Epidermal melanocyte (primary cell): Measurements from ENCODE around the gene HSPA12A.

Experiments used
- DNase-seq: peaks from one replicate; pipeline ENCODE4 v3.0.0; 2011; ENCODE audit warnings: low spot score; ENCODE audit not compliant: insufficient read length

The HSPA12A gene

DNA sequence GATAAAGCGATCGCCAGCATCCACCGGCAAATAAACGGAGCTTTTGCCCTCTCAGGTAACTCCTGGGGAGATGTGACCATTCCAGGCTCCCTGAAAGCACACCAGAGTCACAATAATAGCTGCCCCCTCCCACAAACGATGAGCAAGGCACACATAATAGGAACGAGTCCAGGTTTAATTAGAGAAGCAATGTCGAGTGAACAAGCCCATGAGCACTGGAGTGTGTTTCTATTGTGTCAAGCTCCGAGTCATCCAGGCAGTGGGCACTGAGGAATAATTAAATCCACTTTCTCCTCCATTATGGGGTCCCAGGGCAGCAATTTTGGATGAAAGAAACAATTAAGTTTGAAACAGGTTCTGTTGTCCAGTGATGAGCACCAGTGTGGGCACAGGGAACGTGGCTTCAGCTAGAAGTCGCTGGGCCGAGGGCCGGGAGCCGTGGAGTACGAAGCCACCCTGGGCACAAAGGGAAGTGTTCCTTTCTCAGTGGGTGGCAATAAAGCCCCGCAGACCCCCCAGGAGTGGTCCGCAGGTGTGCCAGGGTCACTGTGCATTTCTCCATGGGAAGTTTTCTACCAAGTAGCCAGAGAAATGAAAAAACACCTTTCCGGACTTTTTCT, 109.7 kb downstream of the HSPA12A start:
- no peak for DNase-seq

- no peak for DNase-seq
These were observed 110.5 kb downstream of the HSPA12A start for GRCh38 chr10:116631871-116632295.

DNA sequence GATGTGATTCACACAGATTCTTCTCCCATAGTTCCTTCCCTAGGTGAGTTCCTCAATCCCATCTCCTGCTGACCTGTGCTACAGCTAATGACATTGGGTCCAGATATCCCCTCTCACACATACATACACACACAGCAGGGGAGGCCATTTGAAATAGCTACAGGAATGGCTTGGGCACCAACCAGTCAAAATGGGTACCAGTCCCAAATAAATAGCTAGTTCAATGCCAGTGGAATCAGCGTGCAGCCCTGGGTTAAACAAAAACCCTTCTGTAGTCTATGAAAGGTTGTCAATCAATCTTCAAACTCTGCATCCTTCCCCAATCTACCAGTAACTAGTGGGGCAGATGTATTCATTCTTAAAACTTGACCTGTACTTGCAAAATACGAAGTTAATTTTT, 112.3 kb downstream of the HSPA12A start:
- no peak for DNase-seq

DNA sequence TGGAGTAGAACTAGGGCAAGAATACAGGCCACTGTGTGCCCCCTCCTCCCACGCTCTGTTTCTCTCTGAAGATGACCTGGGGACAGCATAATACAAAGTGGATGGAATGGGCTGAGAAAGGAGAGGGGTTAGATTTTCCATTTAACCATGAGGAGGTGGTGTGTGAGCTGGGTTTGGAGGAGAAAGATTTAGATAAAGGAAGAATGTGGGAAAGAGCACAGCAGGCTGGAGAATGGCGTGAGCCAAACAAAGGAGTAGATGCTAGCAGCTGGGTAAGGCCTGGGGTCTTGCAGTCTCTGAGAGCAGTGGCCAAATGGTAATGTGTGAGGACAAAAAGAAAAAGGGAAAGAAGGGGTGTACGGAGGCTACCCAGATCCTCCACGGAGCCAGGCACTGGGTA, 113.0 kb downstream of the HSPA12A start:
- DNase-seq: no peak

GRCh38 chr10:116627386-116627933, 114.9 kb downstream of the HSPA12A start:
- no peak for DNase-seq

GRCh38 chr10:116626815-116627214, 115.6 kb downstream of the HSPA12A start:
- DNase-seq: no peak

- no peak for DNase-seq
These were observed 116.5 kb downstream of the HSPA12A start for GRCh38 chr10:116625845-116626244.

GRCh38 chr10:116621934-116622655, 120.3 kb downstream of the HSPA12A start:
- DNase-seq: no peak

GRCh38 chr10:116621476-116621875, 120.9 kb downstream of the HSPA12A start:
- no peak for DNase-seq
